ENCODE measurements around the gene WBP1L.
"Not testable (repeated sequence)": the region's sequence is repeated elsewhere in the genome, so short reads cannot be mapped to it uniquely, and the experiment has no call there.

Gene WBP1L

DNA sequence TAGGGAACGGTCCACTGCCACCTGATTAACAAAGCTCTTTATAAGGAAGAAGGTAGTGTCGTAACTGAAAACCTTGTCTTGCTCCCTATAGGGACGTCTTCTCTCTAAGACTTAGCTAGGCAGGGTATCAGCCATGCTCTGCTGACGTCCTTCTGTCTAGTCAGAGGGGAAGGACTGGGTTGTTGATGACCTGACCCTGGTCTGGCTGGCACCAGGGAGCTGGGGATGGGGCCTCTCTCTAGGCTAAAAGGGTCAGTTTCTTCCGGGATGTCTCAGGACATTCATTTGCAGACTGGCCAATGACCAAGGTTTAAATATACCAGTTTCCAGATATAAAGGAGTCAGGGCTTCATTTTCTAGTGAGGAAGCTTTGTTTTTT, 83.8 kb downstream of the WBP1L start:
- DNase-seq: no peak
- H3K27ac Mint-ChIP-seq: no peak overlapping the region
- no peaks in the 10 kb centered on the region for H3K4me1 Mint-ChIP-seq
- H3K4me3 Mint-ChIP-seq: no peak overlapping the region
- H3K27me3 Mint-ChIP-seq: peaks cover 20% of the 10 kb centered on the region
- no peaks in the 10 kb centered on the region for H3K36me3 Mint-ChIP-seq
- CTCF ChIA-PET: no interaction called here
- no peaks in the 10 kb centered on the region for H3K9me3 Mint-ChIP-seq

DNA sequence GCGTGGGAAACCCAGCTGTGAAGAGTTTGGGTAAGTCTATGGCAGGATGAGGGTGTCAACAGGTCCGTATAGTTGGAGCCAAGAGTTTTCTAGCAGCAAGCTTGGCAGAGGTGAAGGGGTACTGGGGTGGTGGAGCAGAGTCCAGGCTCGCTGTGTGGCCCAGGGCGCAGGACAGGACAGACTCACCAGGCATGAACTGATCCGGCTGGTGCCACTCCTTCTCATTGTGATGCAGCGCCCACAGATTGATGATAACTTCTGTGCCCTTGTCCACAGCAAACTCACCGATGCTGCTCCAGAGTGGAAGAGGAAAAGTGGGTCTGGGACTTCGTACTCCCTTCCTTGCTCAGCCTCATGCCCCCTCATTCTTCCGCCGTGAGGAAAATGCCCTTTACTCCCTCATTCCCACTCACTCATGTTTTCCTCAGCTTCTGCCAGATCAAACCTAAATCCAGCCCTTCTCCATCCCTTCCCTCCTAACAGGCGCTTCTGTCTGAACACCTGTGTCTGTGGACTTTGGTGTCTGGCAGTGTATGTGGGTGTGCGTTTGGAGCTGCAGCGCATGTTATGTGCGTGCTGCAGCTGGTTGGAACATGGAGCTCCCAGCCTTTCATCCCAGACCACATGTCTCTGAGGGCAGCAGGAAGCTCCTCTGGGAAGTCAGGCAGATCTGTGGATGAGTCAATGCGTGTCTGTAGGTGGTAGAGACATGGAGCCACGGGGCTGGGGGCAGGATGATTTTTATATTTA, 87.7 kb downstream of the WBP1L start:
- CTCF ChIA-PET: interaction anchor here (0.6 to 1.5 kb wide), 2 partner anchors 8 to 70 kb away, joined by 3 read pairs; no protein-coding TSS in a partner anchor
- H3K4me1 Mint-ChIP-seq: no peaks in the 10 kb centered on the region
- H3K27ac Mint-ChIP-seq: no peak overlapping the region
- H3K4me3 Mint-ChIP-seq: no peak overlapping the region
- no peaks in the 10 kb centered on the region for H3K36me3 Mint-ChIP-seq
- no peaks in the 10 kb centered on the region for H3K9me3 Mint-ChIP-seq
- H3K27me3 Mint-ChIP-seq: peaks cover 12% of the 10 kb centered on the region
- no peak for DNase-seq

DNA sequence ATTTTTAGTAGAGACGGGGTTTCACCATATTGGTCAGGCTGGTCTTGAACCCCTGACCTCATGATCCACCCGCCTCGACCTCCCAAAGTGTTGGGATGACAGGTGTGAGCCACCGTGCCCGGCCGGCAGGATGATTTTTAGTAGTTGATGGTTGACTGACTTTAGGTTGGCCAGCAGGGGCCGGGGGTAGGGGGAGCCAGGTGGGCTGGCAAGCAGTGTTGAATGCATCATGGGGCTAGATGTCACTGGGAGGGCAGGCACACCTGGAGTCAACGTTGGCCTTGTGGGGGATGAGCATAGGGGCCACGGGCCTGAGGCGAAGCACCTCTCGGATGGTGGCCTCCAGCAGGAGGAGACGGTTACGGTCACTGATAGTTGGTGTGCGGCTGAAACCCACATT, 88.5 kb downstream of the WBP1L start:
- H3K9me3 Mint-ChIP-seq: no peaks in the 10 kb centered on the region
- no peak for DNase-seq
- no peaks in the 10 kb centered on the region for H3K4me1 Mint-ChIP-seq
- H3K27me3 Mint-ChIP-seq: peaks cover 12% of the 10 kb centered on the region
- no peak overlapping the region for H3K27ac Mint-ChIP-seq
- H3K36me3 Mint-ChIP-seq: no peaks in the 10 kb centered on the region
- H3K4me3 Mint-ChIP-seq: no peak overlapping the region
- CTCF ChIA-PET: interaction anchor here (1.0 to 1.5 kb wide), 3 partner anchors 9 to 238 kb away, joined by 3 read pairs; no protein-coding TSS in a partner anchor

DNA sequence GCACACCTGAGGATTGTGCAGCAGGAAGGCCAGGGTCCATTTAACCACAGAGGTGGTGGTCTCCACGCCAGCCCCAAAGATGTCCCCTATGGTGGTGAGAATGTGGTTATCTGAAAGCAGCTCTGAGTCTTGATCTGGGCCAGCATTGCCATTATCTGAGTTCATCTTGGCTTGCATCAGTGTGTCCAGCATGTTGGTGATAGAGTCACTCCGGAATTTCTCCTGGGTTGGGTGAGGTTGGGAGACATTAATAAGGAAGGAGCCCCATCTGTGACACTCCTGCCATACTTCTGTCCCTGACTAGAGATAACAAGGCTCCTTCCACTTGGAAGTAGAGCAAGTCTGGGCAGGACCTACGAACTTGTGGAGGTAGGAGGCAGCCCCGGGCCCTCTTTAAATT, 89.2 kb downstream of the WBP1L start:
- DNase-seq: no peak
- H3K36me3 Mint-ChIP-seq: no peaks in the 10 kb centered on the region
- CTCF ChIA-PET: interaction anchor here (1.0 to 5.5 kb wide), 3 partner anchors 69 to 237 kb away, joined by 3 to 72 read pairs (median 3); no protein-coding TSS in a partner anchor
- H3K27me3 Mint-ChIP-seq: peaks cover 14% of the 10 kb centered on the region
- no peak overlapping the region for H3K4me3 Mint-ChIP-seq
- H3K9me3 Mint-ChIP-seq: peaks cover 3% of the 10 kb centered on the region
- no peaks in the 10 kb centered on the region for H3K4me1 Mint-ChIP-seq
- H3K27ac Mint-ChIP-seq: no peak overlapping the region

DNA sequence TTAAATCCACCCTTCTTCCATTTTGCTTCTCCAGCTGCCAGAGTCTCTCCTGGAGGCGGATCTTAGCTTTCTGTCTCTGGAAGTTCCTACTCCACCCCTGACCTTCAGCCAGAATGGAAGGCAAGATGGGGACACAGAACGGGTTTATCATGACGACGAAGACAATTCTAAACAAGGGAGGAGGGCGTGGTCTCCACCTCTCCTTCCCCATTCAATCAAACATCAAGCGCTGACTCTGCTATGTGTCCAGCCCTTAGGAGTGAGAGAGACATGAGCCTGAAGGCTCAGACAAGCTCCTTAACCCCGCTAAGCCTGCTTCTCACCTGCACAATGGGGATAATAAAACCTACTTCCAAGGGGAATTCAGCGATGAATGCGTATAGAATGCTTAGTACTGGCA, 90.4 kb downstream of the WBP1L start:
- DNase-seq: no peak
- H3K27ac Mint-ChIP-seq: no peak overlapping the region
- H3K4me3 Mint-ChIP-seq: no peak overlapping the region
- peaks cover 6% of the 10 kb centered on the region for H3K9me3 Mint-ChIP-seq
- H3K36me3 Mint-ChIP-seq: no peaks in the 10 kb centered on the region
- peaks cover 17% of the 10 kb centered on the region for H3K27me3 Mint-ChIP-seq
- CTCF ChIA-PET: interaction anchor here (1.1 to 5.5 kb wide), 5 partner anchors 12 to 79 kb away, joined by 3 to 72 read pairs (median 4); partner anchors contain the start of gene BORCS7
- H3K4me1 Mint-ChIP-seq: no peaks in the 10 kb centered on the region

DNA sequence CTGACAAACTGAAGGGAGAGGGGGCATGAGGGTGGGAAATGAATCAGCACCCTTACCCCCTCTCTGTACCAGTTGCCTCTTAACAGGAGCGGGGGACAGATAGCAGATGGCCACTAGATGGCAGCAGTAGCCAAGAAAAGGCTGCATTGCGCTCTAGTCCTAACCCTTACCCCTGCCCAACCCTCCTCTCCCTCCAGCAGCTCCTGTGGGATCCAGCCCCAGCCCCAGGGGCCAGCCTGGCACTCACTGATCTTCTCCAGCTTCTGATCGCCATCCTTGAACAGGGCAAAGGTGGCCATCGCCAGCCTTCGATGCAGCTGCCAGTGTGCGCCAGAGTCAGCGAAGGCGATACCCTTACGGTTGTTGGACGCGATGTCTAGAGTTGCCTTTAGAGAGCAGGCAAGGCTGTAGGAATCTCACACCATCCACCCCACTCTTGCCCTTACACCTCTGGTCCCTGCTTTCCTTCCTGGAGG, 91.3 kb downstream of the WBP1L start:
- H3K27ac Mint-ChIP-seq: no peak overlapping the region

DNA sequence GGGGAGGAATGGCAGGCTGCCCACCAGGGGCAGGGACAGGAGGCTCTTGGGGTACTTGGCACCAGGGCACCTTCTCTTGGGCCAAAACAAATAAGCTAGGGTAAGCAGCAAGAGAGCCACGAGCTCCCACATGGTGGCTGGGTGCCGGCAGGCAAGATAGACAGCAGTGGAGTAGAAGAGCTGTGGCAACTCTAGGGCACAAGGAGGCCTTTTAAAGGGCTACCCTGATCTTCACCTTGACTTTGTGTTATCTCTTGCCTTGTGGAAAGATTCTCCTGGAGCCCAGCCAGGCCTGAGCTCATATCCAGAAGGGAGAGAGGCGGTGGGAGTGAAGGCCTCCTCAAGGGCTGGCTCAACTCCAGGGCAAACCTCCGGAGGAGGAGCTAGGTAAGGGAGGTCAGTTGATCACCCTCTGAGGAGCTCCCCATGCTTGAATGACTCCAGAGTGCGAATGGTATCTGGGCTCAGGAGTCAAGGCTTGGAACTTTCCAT, 93.5 kb downstream of the WBP1L start, which contains the start of gene CYP17A1:
Gene CYP17A1 (minus strand): TSS at position 184 of the 492 bp plus-strand sequence. CDS start 52 bp downstream, at position 132.
- Mint-ChIP-seq H3K4me3 (no peak within 1 kb of the TSS), H3K27me3 (peaks cover 12% of the 10 kb centered on the region), H3K9me3 (peaks cover 6% of the 10 kb centered on the region), H3K36me3 (no peaks in the 10 kb centered on the region), H3K4me1 (no peaks in the 10 kb centered on the region), H3K27ac (no peak within 1 kb of the TSS)
- DNase-seq: no peak
- CTCF ChIA-PET: interaction anchor here (0.7 to 5.5 kb wide), 6 partner anchors 59 to 407 kb away, joined by 3 to 72 read pairs (median 4); no protein-coding TSS in a partner anchor

More for the DNA sequence above, 91.3 kb downstream of the WBP1L start:
- Mint-ChIP-seq H3K27me3 (peaks cover 15% of the 10 kb centered on the region), H3K4me3 (no peak overlapping the region), H3K9me3 (peaks cover 6% of the 10 kb centered on the region), H3K4me1 (no peaks in the 10 kb centered on the region), H3K36me3 (no peaks in the 10 kb centered on the region)
- CTCF ChIA-PET: interaction anchor here (0.7 to 5.5 kb wide), 18 partner anchors 11 to 576 kb away, joined by 3 to 72 read pairs (median 4); partner anchors contain the start of gene BORCS7
- DNase-seq: peak; percentile 85

DNA sequence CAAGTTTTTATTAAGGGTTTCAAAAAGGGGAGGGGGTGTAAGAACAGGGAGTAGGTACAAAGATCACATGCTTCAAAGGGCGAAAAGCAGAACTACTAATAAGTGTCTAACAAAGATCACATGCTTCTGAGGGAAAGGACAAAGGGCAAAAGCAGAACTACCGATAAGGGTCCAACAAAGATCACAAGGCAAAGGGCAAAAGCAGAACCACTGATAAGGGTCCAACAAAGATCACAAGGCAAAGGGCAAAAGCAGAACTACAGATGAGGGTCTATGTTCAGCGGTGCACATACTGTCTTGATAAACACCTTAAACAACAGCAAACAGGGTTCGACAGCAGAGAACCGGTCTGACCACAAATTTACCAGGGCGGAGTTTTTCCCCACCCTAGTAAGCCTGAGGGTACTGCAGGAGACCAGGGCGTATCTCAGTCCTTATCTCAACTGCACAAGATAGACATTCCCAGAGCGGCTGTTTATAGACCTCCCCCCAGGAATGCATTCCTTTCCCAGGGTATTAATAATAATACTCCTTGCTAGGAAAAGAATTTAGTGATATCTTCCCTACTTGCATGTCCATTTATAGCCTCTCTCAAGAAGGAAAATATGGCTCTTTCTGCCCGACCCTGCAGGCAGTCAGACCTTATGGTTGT, 94.7 kb downstream of the WBP1L start:
- not testable (repeated sequence) for DNase-seq, H3K27ac Mint-ChIP-seq, H3K9me3 Mint-ChIP-seq, H3K4me3 Mint-ChIP-seq, H3K4me1 Mint-ChIP-seq, H3K36me3 Mint-ChIP-seq
- CTCF ChIA-PET: interaction anchor here (1.2 to 5.5 kb wide), 2 partner anchors 64 to 86 kb away, joined by 3 to 72 read pairs; no protein-coding TSS in a partner anchor
- peaks cover 12% of the 10 kb centered on the region for H3K27me3 Mint-ChIP-seq

DNA sequence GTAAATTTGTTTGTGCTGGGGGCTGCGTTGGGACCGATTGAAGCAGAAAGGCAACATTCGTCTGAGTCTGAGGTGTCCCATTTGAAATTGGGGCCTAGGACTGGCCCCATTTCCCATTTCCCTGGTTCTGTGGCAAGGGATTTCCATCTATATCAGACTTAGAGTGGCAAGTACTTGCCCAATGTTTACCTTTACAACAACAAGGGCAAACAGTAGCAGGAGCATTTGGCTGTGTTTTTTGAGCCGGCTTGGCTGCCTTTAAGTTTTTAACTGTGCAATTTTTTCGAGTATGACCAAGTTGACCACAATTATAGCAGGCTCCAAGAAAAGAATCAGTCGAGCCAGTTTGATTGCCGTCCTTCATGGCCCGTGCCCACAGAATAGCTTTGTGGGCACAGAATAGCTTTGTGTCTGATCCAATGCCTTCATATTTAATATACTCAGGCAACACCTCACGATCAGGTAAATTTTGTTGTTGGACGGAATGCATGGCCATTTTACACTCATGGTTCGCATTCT, 98.1 kb downstream of the WBP1L start:
- no peak overlapping the region for H3K4me3 Mint-ChIP-seq
- CTCF ChIA-PET: interaction anchor here (0.8 kb wide), 1 partner anchor 60 kb away, joined by 3 read pairs; no protein-coding TSS in a partner anchor

DNA sequence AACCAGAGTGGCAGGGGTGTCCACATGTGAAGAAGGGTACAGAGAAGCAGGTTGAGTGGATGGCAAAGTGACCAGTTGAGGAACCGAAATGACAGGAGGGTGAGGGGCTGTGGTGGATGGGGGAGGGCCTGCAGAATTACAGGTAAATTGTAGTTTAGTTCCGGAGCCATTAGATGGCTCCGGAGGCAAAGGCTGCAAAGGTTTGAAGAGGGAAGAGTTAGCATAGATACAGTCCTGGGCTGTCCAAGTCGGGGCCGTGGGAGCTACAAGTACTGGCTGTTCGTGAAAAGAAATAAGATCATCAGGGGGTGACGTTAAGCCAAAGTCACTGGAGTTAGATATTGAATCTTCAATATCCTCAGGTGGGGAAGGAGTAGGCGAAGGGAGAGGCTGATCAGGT, 99.4 kb downstream of the WBP1L start:
- not testable (repeated sequence) for H3K4me3 Mint-ChIP-seq, H3K36me3 Mint-ChIP-seq

More for the DNA sequence above, 98.1 kb downstream of the WBP1L start:
- Mint-ChIP-seq H3K9me3 (peaks cover 6% of the 10 kb centered on the region), H3K27me3 (peaks cover 12% of the 10 kb centered on the region), H3K4me1 (no peaks in the 10 kb centered on the region), H3K36me3 (no peaks in the 10 kb centered on the region), H3K27ac (no peak overlapping the region)
- no peak for DNase-seq

DNA sequence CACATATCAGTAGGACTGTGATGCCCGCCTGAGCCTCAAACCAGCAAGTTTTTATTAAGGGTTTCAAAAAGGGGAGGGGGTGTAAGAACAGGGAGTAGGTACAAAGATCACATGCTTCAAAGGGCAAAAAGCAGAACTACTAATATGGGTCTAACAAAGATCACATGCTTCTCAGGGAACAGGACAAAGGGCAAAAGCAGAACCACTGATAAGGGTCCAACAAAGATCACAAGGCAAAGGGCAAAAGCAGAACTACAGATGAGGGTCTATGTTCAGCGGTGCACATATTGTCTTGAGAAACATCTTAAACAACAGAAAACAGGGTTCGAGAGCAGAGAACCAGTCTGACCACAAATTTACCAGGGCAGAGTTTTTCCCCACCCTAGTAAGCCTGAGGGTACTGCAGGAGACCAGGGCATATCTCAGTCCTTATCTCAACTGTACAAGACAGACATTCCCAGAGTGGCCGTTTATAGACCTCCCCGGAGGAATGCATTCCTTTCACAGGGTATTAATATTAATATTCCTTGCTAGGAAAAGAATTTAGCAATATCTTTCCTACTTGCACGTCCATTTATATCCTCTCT, 100.5 kb downstream of the WBP1L start:
- H3K36me3 Mint-ChIP-seq, CTCF ChIA-PET, H3K4me3 Mint-ChIP-seq, H3K27me3 Mint-ChIP-seq, H3K9me3 Mint-ChIP-seq, H3K27ac Mint-ChIP-seq, DNase-seq, H3K4me1 Mint-ChIP-seq: not testable (repeated sequence)

More for the DNA sequence above, 99.4 kb downstream of the WBP1L start:
- CTCF ChIA-PET, H3K4me1 Mint-ChIP-seq, H3K27ac Mint-ChIP-seq, H3K27me3 Mint-ChIP-seq, H3K9me3 Mint-ChIP-seq, DNase-seq: not testable (repeated sequence)

DNA sequence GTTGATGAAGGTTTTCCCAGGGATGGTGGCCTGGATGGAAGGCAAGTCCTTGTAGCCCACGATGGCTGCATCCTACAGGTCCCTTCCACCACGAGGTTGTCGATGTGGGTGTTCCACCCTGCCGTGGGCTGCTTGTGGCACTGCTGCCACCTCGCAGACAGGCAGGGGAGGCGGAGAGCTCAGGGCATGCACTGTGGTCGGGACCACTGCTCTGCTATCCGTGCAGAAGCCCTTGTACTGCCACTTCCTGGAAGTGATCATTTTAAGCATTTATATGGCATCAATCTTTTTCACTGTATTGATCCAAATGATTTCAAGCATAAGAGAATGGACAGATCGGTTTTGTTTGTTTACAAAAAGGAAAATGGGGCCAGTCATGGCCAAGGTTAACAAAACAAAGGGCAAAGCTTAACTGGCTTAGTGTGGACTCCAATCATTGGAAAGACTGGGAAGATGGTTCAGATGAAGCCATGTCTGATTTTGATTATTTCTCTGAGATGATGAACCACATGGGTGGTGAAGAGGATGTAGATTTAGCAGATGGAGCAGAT, 101.7 kb downstream of the WBP1L start:
- CTCF ChIA-PET: interaction anchor here (0.8 to 2.3 kb wide), 2 partner anchors 10 to 56 kb away, joined by 3 to 11 read pairs; no protein-coding TSS in a partner anchor
- Mint-ChIP-seq H3K4me3 (no peak overlapping the region), H3K27ac (no peak overlapping the region), H3K9me3 (no peaks in the 10 kb centered on the region), H3K36me3 (no peaks in the 10 kb centered on the region), H3K27me3 (peaks cover 6% of the 10 kb centered on the region), H3K4me1 (no peaks in the 10 kb centered on the region)
- DNase-seq: no peak

DNA sequence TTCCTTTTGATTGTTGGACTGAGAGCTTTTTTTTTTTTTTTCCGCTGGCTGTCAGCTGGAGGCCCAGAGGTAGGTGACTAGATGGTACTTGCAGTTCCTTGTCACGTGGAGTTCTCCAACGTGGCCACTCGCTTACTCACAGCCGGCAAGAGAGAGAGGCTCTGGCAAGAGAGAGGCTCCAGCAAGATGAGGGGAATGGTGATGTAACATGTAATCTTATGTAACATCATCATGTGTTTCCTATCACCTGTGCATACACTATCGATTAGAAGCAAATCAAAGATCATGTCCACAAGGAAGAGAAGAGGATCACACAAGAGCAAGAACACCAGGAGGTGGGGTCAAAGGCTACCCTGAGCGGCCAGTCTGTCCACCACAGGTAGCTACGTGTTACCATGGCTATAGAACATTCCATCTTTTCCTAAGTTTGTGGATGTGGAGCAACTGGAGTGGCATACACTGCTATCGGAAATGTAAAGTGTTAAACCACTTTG, 106.3 kb downstream of the WBP1L start:
- no peak for DNase-seq
- Mint-ChIP-seq H3K27me3 (peaks cover 6% of the 10 kb centered on the region), H3K27ac (no peak overlapping the region), H3K4me1 (peaks cover 5% of the 10 kb centered on the region), H3K36me3 (no peaks in the 10 kb centered on the region), H3K4me3 (no peak overlapping the region), H3K9me3 (no peaks in the 10 kb centered on the region)
- CTCF ChIA-PET: interaction anchor here (1.6 kb wide), 1 partner anchor 15 kb away, joined by 4 read pairs; no protein-coding TSS in a partner anchor

All from activated naive CD4-positive, alpha-beta T cell treated with anti-CD3 and anti-CD28 coated beads, Interleukin-2, amount 10 ng/mL, durations not matched to agents 7 days and 5 days (primary cell).